ENCODE results near the gene PSMD8.

Gene PSMD8

DNA sequence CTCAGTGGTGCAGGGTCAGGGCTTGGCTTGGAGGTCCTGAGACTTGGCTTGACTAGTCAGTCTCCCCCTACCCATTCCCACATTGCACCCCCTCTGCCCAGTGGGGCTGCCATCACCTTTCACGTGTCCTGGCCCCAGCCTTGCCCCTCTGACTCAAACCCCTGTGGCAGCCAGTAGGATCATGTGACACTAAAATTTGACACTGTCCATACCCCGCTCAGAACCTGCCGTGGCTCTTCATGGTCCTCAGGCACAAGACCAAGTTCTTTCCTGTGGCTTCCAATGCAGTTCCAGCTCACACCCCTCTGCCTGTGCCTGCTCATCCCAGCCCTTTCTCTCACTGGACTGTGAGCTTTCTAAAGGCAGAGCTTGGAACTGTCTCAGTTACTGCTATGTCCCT is 2.2 kb downstream of the PSMD8 start:
- Histone ChIP-seq H3K9me3 (ENCODE audit: control insufficient read depth in 1 of 2, low read length in 2 of 2) (no peaks in the 10 kb centered on the region), H3K9ac (ENCODE audit: low read depth in 1 of 2, low read length in 2 of 2) (no peak overlapping the region), H3K4me3 (ENCODE audit: low read depth in 1 of 2, low read length in 2 of 2) (peak overlapping the region in 1 of 2 donors; percentile 83), H3K27ac (ENCODE audit: low read depth, low read length) (no peak overlapping the region), H3K27me3 (ENCODE audit: control insufficient read depth in 1 of 2, insufficient read depth in 2 of 2, low read length in 2 of 2) (no peaks in the 10 kb centered on the region), H3K4me1 (ENCODE audit: control insufficient read depth in 1 of 2, insufficient read depth in 2 of 2, low read length in 2 of 2) (peaks cover 9 to 20% of the 10 kb centered on the region in 2 donors), H3K36me3 (ENCODE audit: control insufficient read depth in 1 of 2, insufficient read depth in 2 of 2, low read length in 2 of 2) (peaks cover 13 to 43% of the 10 kb centered on the region in 2 donors)

DNA sequence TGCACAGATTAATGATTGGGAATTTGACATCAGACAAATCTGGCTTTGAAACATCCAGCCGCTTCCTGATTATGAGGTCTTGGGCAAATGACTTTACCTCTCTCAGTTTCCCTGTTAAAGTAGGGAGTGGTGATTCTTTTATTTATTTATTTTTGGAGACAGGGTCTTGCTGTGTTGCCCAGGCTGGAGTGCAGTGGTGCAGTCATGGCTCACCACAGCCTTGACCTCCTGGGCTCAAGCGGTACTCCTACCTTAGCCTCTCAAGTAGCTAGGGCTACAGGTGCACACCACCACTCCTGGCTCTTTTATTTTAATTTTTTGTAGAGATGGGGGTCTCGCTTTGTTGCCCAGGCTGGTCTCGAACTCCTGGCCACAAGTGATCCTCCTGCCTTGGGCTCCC is 2.7 kb downstream of the PSMD8 start:
- H3K4me3 ChIP-seq (ENCODE audit: low read depth in 1 of 2, low read length in 2 of 2): no peak overlapping the region
- H3K27ac ChIP-seq (ENCODE audit: low read depth, low read length): no peak overlapping the region

DNA sequence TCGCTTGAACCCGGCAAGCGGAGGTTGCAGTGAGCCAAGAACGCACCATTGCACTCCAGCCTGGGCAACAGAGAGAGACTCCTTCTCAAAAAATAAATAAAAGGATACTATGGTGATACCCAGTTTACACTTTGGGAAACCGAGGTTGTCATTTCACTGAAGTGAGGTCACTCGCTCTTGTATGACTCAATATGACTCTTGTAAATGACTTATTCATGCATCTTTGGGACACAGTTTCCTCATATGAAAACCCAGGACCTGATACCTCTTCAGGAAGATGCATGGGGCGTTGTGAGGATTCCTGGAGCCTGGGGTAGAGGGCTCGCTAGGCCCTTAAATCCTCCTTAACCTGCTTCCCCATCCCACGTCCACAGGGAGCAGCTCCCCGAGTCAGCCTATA is 4.5 kb downstream of the PSMD8 start:
- H3K27me3 ChIP-seq (ENCODE audit: control insufficient read depth in 1 of 2, insufficient read depth in 2 of 2, low read length in 2 of 2): no peaks in the 10 kb centered on the region
- H3K9ac ChIP-seq (ENCODE audit: low read depth in 1 of 2, low read length in 2 of 2): no peak overlapping the region
- H3K9me3 ChIP-seq (ENCODE audit: control insufficient read depth in 1 of 2, low read length in 2 of 2): no peaks in the 10 kb centered on the region
- H3K4me1 ChIP-seq (ENCODE audit: control insufficient read depth in 1 of 2, insufficient read depth in 2 of 2, low read length in 2 of 2): peaks cover 9 to 19% of the 10 kb centered on the region in 2 donors
- H3K27ac ChIP-seq (ENCODE audit: low read depth, low read length): no peak overlapping the region
- no peak overlapping the region for H3K4me3 ChIP-seq (ENCODE audit: low read depth in 1 of 2, low read length in 2 of 2)
- peaks cover 22 to 63% of the 10 kb centered on the region in 2 donors for H3K36me3 ChIP-seq (ENCODE audit: control insufficient read depth in 1 of 2, insufficient read depth in 2 of 2, low read length in 2 of 2)

More for the DNA sequence above, 2.7 kb downstream of the PSMD8 start:
- Histone ChIP-seq H3K27me3 (ENCODE audit: control insufficient read depth in 1 of 2, insufficient read depth in 2 of 2, low read length in 2 of 2) (no peaks in the 10 kb centered on the region), H3K9me3 (ENCODE audit: control insufficient read depth in 1 of 2, low read length in 2 of 2) (no peaks in the 10 kb centered on the region), H3K4me1 (ENCODE audit: control insufficient read depth in 1 of 2, insufficient read depth in 2 of 2, low read length in 2 of 2) (peaks cover 9 to 20% of the 10 kb centered on the region in 2 donors), H3K36me3 (ENCODE audit: control insufficient read depth in 1 of 2, insufficient read depth in 2 of 2, low read length in 2 of 2) (peaks cover 18 to 47% of the 10 kb centered on the region in 2 donors), H3K9ac (ENCODE audit: low read depth in 1 of 2, low read length in 2 of 2) (no peak overlapping the region)

DNA sequence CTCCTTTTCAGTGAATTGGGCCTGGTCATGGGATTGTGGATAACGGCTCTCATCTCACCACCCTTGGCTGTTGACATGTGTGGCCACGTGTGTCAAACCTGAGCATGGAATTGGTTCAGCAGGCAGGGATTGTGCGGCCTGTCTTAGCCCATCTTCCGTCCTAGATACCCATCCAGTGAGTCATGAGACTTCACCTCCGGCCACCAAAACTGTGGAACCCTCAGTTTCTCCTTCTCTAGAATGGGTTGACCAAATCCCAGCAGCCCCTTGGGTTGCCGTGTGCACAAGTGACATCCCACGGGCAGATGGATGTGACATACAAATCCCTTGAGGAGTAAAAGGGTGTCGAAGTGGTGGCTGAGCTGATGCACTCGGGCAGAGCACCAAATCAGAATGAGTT is 6.8 kb downstream of the PSMD8 start:
- Histone ChIP-seq H3K36me3 (ENCODE audit: control insufficient read depth in 1 of 2, insufficient read depth in 2 of 2, low read length in 2 of 2) (peaks cover 27 to 68% of the 10 kb centered on the region in 2 donors), H3K9me3 (ENCODE audit: control insufficient read depth in 1 of 2, low read length in 2 of 2) (no peaks in the 10 kb centered on the region), H3K4me3 (ENCODE audit: low read depth in 1 of 2, low read length in 2 of 2) (no peak overlapping the region), H3K4me1 (ENCODE audit: control insufficient read depth in 1 of 2, insufficient read depth in 2 of 2, low read length in 2 of 2) (peaks cover 0 to 9% of the 10 kb centered on the region in 2 donors), H3K27me3 (ENCODE audit: control insufficient read depth in 1 of 2, insufficient read depth in 2 of 2, low read length in 2 of 2) (no peaks in the 10 kb centered on the region), H3K27ac (ENCODE audit: low read depth, low read length) (no peak overlapping the region), H3K9ac (ENCODE audit: low read depth in 1 of 2, low read length in 2 of 2) (no peak overlapping the region)

GRCh38 chr19:38383184-38383583 is 8.8 kb downstream of the PSMD8 start:
- Histone ChIP-seq H3K9me3 (ENCODE audit: control insufficient read depth in 1 of 2, low read length in 2 of 2) (no peaks in the 10 kb centered on the region), H3K36me3 (ENCODE audit: control insufficient read depth in 1 of 2, insufficient read depth in 2 of 2, low read length in 2 of 2) (peaks cover 27 to 57% of the 10 kb centered on the region in 2 donors), H3K27me3 (ENCODE audit: control insufficient read depth in 1 of 2, insufficient read depth in 2 of 2, low read length in 2 of 2) (no peaks in the 10 kb centered on the region)

GRCh38 chr19:38383743-38384142 is 9.4 kb downstream of the PSMD8 start:
- no peak overlapping the region for H3K27ac ChIP-seq (ENCODE audit: low read depth, low read length)
- peaks cover 0 to under 1% of the 10 kb centered on the region in 2 donors for H3K27me3 ChIP-seq (ENCODE audit: control insufficient read depth in 1 of 2, insufficient read depth in 2 of 2, low read length in 2 of 2)
- peaks cover 27 to 56% of the 10 kb centered on the region in 2 donors for H3K36me3 ChIP-seq (ENCODE audit: control insufficient read depth in 1 of 2, insufficient read depth in 2 of 2, low read length in 2 of 2)
- H3K4me1 ChIP-seq (ENCODE audit: control insufficient read depth in 1 of 2, insufficient read depth in 2 of 2, low read length in 2 of 2): peaks cover 0 to 15% of the 10 kb centered on the region in 2 donors
- no peak overlapping the region for H3K4me3 ChIP-seq (ENCODE audit: low read depth in 1 of 2, low read length in 2 of 2)
- no peaks in the 10 kb centered on the region for H3K9me3 ChIP-seq (ENCODE audit: control insufficient read depth in 1 of 2, low read length in 2 of 2)
- no peak overlapping the region for H3K9ac ChIP-seq (ENCODE audit: low read depth in 1 of 2, low read length in 2 of 2)

More at GRCh38 chr19:38383184-38383583, 8.8 kb downstream of the PSMD8 start:
- Histone ChIP-seq H3K27ac (ENCODE audit: low read depth, low read length) (no peak overlapping the region), H3K4me3 (ENCODE audit: low read depth in 1 of 2, low read length in 2 of 2) (no peak overlapping the region), H3K9ac (ENCODE audit: low read depth in 1 of 2, low read length in 2 of 2) (no peak overlapping the region), H3K4me1 (ENCODE audit: control insufficient read depth in 1 of 2, insufficient read depth in 2 of 2, low read length in 2 of 2) (peaks cover 0 to 12% of the 10 kb centered on the region in 2 donors)

DNA sequence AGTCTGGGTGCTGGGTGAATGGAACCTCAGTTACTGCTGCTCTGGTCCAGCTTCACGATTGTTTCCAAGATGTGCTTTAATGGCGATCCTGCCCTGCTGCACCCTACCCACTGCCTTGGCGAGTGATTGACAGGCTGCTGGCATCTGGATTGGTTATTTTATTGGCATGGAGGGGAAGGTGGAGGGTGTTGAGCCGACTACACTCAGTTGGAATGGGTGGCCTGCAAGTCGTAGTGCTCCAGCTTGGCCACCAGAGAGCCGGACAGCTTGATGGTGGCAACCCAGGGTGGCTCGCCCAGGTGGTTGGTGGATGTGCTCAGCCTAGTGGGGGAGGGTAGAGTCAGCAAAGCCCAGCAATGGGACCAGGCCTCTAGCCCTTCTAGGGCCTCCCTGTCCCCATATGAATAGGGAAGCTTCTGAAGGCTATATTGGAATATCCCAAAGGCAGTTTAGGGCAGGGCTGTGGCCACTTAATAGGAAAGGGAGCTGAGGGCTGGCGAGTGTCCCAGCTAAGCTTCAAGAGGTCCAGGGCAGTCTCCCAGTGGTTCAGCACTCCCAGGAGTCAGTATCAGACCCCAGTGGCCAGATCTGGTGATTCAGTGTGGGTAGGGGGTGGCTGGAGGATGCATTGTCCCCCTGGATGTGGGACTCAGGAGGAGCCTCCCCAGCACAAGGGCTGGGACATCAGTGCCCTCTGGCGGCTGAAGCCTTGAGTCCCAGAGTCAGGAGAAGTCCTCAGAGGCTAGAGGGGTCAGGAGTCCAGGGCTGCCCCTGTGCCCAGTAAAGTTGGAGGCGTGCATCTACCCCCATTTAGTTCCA is 10.0 kb downstream of the PSMD8 start:
- no peak overlapping the region for H3K9ac ChIP-seq (ENCODE audit: low read depth in 1 of 2, low read length in 2 of 2)
- no peak overlapping the region for H3K4me3 ChIP-seq (ENCODE audit: low read depth in 1 of 2, low read length in 2 of 2)
- peaks cover 23 to 50% of the 10 kb centered on the region in 2 donors for H3K36me3 ChIP-seq (ENCODE audit: control insufficient read depth in 1 of 2, insufficient read depth in 2 of 2, low read length in 2 of 2)
- no peak overlapping the region for H3K27ac ChIP-seq (ENCODE audit: low read depth, low read length)
- peaks cover 0 to 5% of the 10 kb centered on the region in 2 donors for H3K27me3 ChIP-seq (ENCODE audit: control insufficient read depth in 1 of 2, insufficient read depth in 2 of 2, low read length in 2 of 2)
- H3K9me3 ChIP-seq (ENCODE audit: control insufficient read depth in 1 of 2, low read length in 2 of 2): no peaks in the 10 kb centered on the region
- peaks cover 0 to 20% of the 10 kb centered on the region in 2 donors for H3K4me1 ChIP-seq (ENCODE audit: control insufficient read depth in 1 of 2, insufficient read depth in 2 of 2, low read length in 2 of 2)

- Histone ChIP-seq H3K9ac (ENCODE audit: low read depth in 1 of 2, low read length in 2 of 2) (no peak overlapping the region), H3K36me3 (ENCODE audit: control insufficient read depth in 1 of 2, insufficient read depth in 2 of 2, low read length in 2 of 2) (peaks cover 23 to 41% of the 10 kb centered on the region in 2 donors), H3K27ac (ENCODE audit: low read depth, low read length) (no peak overlapping the region), H3K9me3 (ENCODE audit: control insufficient read depth in 1 of 2, low read length in 2 of 2) (no peaks in the 10 kb centered on the region), H3K4me1 (ENCODE audit: control insufficient read depth in 1 of 2, insufficient read depth in 2 of 2, low read length in 2 of 2) (peaks cover 0 to 20% of the 10 kb centered on the region in 2 donors), H3K27me3 (ENCODE audit: control insufficient read depth in 1 of 2, insufficient read depth in 2 of 2, low read length in 2 of 2) (peaks cover 0 to 10% of the 10 kb centered on the region in 2 donors), H3K4me3 (ENCODE audit: low read depth in 1 of 2, low read length in 2 of 2) (no peak overlapping the region)
Measured at GRCh38 chr19:38385057-38385803, 10.9 kb downstream of the PSMD8 start.

DNA sequence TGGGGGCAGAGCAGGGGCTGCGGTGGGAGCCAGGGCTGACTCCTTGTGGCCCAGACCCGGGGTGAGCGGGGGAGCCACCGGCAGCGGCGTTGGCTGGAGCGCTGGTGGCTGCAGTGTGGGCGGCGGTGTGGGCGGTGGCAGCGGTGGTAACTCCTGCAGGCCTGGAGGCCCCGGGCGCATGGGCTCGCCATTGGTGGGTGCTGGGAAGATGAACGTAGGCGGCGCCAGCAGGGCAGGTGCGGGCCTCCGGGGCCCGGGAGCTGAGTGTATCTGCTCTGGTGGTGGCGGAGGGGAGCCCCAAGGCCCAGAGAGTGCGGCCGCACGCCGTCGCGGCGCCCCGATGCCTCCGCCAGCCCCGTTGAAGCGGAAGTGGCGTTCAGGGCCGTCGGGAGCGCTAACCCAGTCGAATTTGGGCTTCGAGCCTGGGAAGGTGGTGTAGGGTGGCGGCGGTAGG is 11.5 kb downstream of the PSMD8 start:
- peak overlapping the region in 1 of 2 donors; percentile 21 for H3K4me3 ChIP-seq (ENCODE audit: low read depth in 1 of 2, low read length in 2 of 2)
- peaks cover 21 to 37% of the 10 kb centered on the region in 2 donors for H3K36me3 ChIP-seq (ENCODE audit: control insufficient read depth in 1 of 2, insufficient read depth in 2 of 2, low read length in 2 of 2)
- no peak overlapping the region for H3K9ac ChIP-seq (ENCODE audit: low read depth in 1 of 2, low read length in 2 of 2)
- peaks cover 0 to 20% of the 10 kb centered on the region in 2 donors for H3K4me1 ChIP-seq (ENCODE audit: control insufficient read depth in 1 of 2, insufficient read depth in 2 of 2, low read length in 2 of 2)
- H3K27me3 ChIP-seq (ENCODE audit: control insufficient read depth in 1 of 2, insufficient read depth in 2 of 2, low read length in 2 of 2): peaks cover 0 to 10% of the 10 kb centered on the region in 2 donors
- no peaks in the 10 kb centered on the region for H3K9me3 ChIP-seq (ENCODE audit: control insufficient read depth in 1 of 2, low read length in 2 of 2)
- no peak overlapping the region for H3K27ac ChIP-seq (ENCODE audit: low read depth, low read length)
